HG02981 (cell line): ENCODE measurements around the gene MAEA.
"Not testable (repeated sequence)": the region's sequence is repeated elsewhere in the genome, so short reads cannot be mapped to it uniquely, and the experiment has no call there.

Source experiments
- ATAC-seq: cut with Tn5 transposase; IDR thresholded peaks from one replicate; pipeline ENCODE4 v1.9.1; 2021; ENCODE audit warnings: mild to moderate bottlenecking, moderate library complexity; ENCODE audit not compliant: unreplicated experiment

Gene MAEA

GRCh38 chr4:1364217-1364616 is 74.5 kb downstream of the MAEA start:
- ATAC-seq = no peak

DNA sequence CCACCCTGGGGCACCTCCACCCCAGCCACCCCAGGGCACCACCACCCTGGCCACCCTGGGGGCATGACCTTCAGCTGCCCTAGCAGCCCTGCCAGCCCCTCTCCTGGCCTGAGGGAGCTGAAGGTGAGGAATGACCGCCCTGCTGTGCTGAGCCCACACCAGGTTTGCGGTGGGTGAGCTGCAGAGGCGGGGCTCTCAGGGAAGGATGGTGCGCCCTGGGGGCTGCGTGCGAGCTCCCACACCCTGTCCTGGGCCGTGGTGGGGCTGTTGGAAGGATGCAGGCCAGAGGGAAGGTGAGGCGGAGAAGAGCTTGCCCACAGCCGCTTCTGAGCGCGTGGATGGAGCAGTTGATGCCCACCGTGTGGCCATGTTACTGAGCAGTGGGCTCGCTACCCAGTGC is 75.1 kb downstream of the MAEA start:
- no peak for ATAC-seq

DNA sequence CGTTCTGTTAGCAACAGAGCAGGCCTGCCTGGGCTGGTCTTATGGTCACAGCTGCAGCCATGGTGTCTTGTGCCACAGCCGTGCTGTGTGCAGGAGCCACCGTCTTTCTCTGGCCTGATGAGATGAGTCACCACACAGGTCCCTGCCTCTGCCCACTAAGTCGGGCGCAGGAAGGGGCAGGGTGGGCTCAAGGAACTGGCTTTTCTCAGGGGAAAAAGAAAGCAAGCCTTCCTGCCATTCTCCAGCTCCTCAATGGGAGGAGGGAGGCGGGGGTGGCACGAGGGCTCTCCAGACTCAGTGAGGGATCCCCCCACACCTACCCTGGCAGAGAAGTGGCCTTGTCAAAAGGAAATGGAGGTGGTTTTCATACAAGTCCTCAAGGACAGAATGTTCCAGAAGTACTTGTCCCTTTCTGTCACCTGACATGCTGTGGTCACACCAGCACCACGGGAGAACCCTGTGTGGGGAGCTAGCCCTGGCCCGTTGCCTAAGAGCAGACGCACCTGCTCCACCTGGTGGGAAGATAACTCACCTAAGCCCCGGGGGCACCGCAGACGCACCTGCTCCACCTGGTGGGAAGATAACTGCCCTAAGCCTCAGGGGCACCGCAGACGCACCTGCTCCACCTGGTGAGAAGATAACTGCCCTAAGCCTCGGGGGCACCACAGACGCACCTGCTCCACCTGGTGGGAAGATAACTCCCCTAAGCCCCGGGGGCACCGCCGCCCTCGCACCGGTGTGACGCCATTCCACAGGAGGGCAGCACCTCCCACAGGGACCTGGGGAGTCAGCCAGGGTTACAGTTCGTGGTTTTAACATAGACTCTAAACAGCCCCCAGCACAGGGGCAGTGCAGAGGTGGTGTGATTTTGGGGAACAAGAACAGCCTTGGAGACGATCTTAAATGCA is 75.8 kb downstream of the MAEA start:
- no peak for ATAC-seq

- no peak for ATAC-seq
Observed at GRCh38 chr4:1366371-1367229, 76.9 kb downstream of the MAEA start.

GRCh38 chr4:1367230-1367935 is 77.7 kb downstream of the MAEA start:
- no peak for ATAC-seq

DNA sequence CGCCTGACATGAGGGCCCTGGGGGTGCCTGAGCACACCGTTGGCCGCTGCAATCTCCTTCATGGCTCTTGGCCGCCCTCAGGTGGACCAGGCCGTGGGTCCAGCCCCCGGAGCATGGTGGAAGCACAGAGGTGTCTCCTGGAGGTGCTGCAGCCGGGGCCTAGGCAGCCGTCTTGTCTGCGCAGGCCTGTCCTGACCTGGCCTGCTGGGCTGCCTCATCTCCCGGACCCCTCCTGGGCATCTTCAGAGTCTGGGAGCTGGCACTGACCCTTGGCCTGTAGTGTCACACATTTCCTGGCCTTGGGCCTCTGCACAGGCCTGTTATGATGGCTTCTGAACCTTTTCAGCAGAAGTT is 78.2 kb downstream of the MAEA start:
- no peak for ATAC-seq

DNA sequence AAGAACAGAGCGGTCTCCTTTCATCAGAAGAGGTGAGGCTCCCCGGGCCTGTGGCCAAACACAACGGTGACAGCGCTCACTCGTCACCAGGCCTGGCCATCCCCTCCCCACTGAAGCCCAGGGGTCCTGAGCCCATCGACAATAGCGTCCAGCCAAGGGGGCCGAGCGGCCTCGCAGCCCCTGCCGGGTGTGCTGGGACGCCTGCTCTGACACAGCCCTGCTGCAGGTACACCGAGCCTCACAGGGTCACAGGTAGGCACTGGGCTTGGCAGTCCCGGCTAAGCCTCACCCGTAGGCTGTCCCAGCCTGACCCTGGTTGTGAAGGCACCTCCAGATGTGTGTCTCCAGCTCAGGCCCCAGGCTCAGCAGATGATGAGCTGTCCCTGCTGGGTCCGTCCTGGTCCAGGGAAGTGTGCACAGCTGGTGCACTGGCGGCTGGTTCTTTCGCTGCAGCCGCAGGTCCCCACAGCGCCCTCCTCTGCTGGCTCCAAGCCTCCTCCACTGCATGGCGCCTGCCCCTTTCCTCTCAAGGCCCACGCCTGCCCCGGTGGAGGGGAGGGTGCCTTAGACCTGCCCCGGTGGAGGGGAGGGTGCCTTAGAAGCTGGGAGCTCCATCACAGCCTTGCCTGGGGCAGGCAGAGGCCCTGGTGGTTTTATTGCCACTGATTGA is 78.9 kb downstream of the MAEA start:
- no peak for ATAC-seq

DNA sequence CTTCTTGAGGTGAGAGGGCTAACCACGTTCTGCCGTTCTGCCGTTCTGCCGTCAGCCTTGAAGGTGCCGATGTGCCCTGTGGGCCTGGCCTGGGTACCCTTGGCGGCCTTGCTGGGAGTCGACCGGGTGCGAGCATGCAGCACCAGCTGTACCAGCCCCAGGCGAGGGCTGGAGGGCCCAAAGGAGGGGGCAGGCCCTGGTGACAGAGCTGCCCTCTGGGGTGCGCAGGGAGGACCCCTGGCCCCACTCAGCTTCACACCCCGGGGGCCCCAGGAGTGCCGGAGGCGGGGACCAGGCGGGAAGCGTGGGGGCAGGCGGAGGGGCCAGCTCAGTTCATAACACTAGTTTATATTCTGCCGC is 79.4 kb downstream of the MAEA start:
- ATAC-seq = no peak

DNA sequence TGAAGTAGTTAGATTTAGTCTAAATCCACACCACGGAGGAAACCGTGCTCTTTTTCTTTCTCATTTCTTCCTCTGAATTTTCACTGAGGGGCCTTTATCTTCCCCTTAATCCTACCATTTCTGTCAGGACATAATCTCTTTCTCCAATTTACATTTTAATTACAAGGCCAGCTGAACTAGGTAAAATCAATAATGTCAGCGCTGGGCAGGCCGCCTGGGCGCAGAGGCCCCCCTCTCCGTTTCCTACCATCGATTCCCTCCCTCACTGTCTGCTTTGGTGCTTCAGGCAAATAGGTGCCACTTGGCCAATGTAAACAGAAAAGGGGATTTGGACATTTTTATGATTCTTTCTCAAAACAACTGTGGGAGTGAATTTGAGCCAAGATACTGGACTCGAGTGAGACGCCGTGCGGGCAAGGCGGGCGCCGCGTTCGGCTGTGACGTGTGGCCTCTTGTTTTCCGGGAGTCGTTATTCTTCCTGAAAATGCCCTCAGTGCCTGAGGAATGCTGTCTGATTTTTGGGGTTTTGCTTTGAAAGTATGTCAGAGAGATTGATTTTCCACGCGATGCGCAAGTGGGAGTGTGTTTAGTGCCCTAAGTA is 79.9 kb downstream of the MAEA start:
- ATAC-seq = no peak

GRCh38 chr4:1370321-1371124 is 80.8 kb downstream of the MAEA start:
- ATAC-seq = no peak

GRCh38 chr4:1371176-1372165 is 81.8 kb downstream of the MAEA start:
- no peak for ATAC-seq

DNA sequence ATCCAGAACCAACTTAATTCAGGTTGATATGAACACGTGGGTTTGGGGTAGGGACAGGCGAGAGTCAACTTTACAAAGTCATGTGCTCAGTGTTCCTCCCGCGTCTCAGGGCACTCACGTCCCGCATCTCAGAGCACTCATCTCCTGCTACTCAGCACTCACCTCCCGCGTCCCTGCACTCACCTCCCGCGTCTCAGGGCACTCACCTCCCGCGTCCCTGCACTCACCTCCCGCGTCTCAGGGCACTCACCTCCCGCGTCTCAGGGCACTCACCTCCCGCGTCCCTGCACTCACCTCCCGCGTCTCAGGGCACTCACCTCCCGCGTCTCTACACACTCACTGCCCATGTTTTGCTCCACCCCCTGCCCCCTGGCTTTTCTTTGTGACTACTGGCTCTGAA is 82.9 kb downstream of the MAEA start:
- ATAC-seq = not testable (repeated sequence)

GRCh38 chr4:1373892-1374705 is 84.4 kb downstream of the MAEA start:
- no peak for ATAC-seq

DNA sequence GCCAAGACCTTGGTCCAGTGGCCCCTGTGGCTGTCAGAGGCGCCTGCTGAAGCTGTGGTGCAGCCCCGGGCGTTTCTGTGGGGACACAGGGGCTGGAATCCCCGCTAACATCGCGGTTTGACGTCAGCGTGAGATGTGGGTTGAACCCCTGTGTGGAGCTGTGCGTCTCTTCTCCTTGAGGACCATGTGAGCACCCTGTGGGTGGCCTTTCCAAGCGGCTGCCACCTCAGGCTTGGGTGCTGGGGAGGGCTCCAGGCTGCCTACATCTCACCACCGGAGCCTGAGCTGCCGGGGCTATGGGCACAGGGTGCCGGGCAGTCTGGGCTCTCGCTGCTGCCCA is 85.0 kb downstream of the MAEA start:
- ATAC-seq = no peak

DNA sequence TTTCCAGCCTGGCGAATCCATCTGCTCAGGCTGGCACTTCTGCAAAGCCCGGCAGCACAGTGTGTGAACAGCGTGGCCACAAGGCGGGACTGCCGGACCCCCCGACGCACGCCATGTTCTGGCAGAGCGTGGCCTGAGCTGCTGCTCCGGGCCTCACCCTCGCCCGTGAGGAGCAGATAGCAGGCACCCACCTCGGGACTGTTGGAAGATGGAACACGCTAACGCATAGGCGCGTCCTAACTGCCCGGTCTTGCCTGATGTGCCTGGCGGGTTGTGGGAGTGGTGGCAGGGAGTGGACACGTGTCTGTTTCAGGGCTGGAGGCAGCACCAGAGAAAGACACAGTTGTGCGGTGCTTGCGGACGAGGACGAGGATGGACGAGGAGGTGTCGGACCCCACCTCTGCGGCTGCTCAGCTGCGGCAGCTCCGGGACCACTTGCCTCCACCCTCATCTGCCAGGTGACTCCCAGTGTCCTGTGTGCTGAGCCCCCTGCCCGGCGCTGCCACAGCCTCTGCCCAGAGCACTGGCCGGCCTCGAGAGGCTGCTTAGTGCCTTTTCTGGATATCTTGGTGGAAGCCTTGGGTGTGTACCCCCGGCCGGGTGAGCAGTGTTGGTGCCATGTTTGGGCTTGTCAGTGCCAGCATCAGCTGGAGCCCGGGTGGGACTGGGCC is 85.5 kb downstream of the MAEA start:
- no peak for ATAC-seq

DNA sequence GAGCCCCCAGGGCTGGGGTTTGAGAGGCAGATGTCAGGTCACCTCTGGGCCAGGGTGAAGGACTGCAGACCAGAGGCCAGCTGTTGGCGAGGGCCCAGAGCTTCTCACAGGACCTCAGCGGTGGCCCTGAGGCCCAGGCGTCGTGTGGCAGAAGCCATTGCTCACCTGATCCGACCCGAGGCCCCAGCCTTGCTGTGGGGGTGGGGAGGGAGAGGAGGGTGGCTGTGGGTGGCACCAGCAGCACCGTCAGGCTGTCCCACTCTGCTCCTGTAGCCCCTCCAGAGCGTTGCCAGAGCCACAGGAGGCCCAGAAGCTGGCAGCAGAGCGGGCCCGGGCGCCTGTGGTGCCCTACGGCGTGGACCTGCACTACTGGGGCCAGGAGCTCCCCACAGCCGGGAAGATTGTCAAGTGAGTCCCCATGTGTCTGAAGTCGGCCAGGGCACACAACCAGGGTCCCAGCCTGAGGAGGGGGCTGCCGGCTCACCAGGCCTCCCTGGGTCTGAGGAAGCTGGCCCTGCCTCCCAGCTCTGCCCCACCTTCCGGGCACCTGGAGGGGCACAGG is 86.2 kb downstream of the MAEA start:
- no peak for ATAC-seq

GRCh38 chr4:1376391-1376840 is 86.7 kb downstream of the MAEA start:
- ATAC-seq = no peak
